D721Med (cell line): ENCODE results near the gene WFDC10B.
"Not testable (repeated sequence)": the region's sequence is repeated elsewhere in the genome, so short reads cannot be mapped to it uniquely, and the experiment has no call there.

Experiments
- DNase-seq: peaks from one replicate; pipeline ENCODE4 v3.0.0; 2011; ENCODE audit warnings: low spot score; ENCODE audit not compliant: insufficient read length
- FAIRE-seq: peaks from 2 replicates; lab custom pipeline; 2011; peaks lifted over from hg19 to GRCh38; lab: Jason Lieb, UNC
- CTCF ChIP-seq: IDR thresholded peaks from 2 replicates; pipeline ENCODE4 v1.5.1; 2012; ENCODE audit warnings: mild to moderate bottlenecking, control low read depth; ENCODE audit not compliant: insufficient read depth; ENCODE audit errors: missing control alignments

Gene WFDC10B

GRCh38 chr20:45647441-45648050 is 57.3 kb downstream of the WFDC10B start:
- FAIRE-seq (no peak), DNase-seq (no peak)
- TF ChIP-seq CTCF, result no peak

GRCh38 chr20:45646875-45647274 is 57.9 kb downstream of the WFDC10B start:
- TF ChIP-seq CTCF, result no peak
- DNase-seq, result no peak
- no peak for FAIRE-seq

GRCh38 chr20:45645869-45646268 is 59.0 kb downstream of the WFDC10B start:
- DNase-seq, FAIRE-seq: not testable (repeated sequence)

GRCh38 chr20:45641076-45641475 is 63.7 kb downstream of the WFDC10B start:
- FAIRE-seq, DNase-seq: not testable (repeated sequence)

- no peak for TF ChIP-seq CTCF
- no peak for DNase-seq
- FAIRE-seq, result no peak
Measured at GRCh38 chr20:45639687-45640086, 65.1 kb downstream of the WFDC10B start.

GRCh38 chr20:45636513-45636912 is 68.3 kb downstream of the WFDC10B start:
- no peak for TF ChIP-seq CTCF
- DNase-seq, result no peak
- FAIRE-seq, result no peak
